AG04450 (cell line): Measurements from ENCODE around the gene FGR. TPM values are rescaled to one million over a fixed set of nuclear protein-coding genes. Genes with fewer than 3 reads are reported as not detected.

ENCODE experiments used
- CTCF ChIA-PET: fragments of 300-600, 350-600 bp; formaldehyde crosslinking; extraction: SDS; loops from one replicate; lab custom pipeline; 2022; ENCODE audit warnings: antibody characterized with exemption, inconsistent platforms; lab: Charles Lee
- POLR2A ChIA-PET: fragments of 350-600 bp; formaldehyde crosslinking; extraction: SDS; loops from one replicate; lab custom pipeline; 2021; ENCODE audit warnings: antibody characterized with exemption, inconsistent platforms; lab: Yijun Ruan, JAX
- DNase-seq: peaks from one replicate; pipeline ENCODE4 v3.0.0-alpha.2; 2011; ENCODE audit warnings: low read depth, low spot score
- H3K27ac ChIP-seq: one replicate; pipeline ENCODE4 v1.5.1; 2012; ENCODE audit warnings: low read depth, low read length, control low read depth
- H3K27me3 ChIP-seq: one replicate; pipeline ENCODE4 v1.6.0; 2012; ENCODE audit warnings: low read length; ENCODE audit not compliant: control insufficient read depth, insufficient read depth
- H3K4me3 ChIP-seq: 2 replicates; pipeline ENCODE4 v1.5.1; 2011; ENCODE audit warnings: mild to moderate bottlenecking, low read depth, low read length, control low read depth
- H3K9me3 ChIP-seq: 2 replicates; pipeline ENCODE4 v1.5.1; 2012; ENCODE audit warnings: low read length; ENCODE audit not compliant: control insufficient read depth, insufficient read depth
- polyA plus RNA-seq: library from polyadenylated mRNA; depleted of rRNA; stranded (reverse); fragments of >200 nt; gene quantifications from 2 replicates; pipeline ENCODE4 v1.2.3, GENCODE V29; 2011
- TF ChIP-seq, protein P1 (sequence below): IDR thresholded peaks from 2 replicates; pipeline ENCODE4 v1.5.1; 2011; ENCODE audit warnings: low read depth, low read length, control low read depth, inconsistent platforms

The FGR gene
- polyA plus RNA-seq, 1 experiment, result not detected

DNA sequence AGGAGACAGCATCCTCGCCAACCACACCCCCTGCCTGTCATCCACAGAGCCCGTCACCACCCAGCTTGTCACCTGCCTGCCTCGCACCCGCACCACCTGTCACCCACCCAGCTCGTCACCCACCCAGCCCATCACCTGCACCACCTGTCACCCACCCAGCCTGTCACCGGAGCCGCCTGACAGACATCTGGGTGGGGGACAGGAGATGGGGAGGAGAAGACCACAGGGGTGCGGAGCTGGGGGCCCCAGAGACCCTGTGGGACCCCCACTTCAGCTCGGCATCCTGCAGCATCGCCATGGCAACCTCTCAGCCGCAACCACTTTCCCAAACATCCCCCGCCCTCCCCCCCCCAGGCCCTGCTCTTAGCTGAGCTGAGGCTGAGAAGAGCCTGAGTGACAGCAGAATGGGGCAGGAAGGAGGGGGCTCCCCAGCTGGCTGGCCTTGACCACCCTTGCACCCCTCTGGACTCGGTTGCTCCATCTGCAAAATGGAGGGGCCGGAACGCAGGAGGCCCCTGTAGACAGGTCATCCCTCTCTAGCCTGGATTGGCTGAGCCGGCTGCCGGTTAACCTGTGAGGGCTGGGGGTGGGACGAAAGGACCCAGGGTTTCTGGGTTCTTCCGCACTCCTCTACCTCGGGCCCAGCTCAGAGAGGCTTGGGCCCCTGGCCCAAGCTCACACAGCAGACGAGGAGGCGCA is 42.6 kb downstream of the FGR start:
- H3K27ac ChIP-seq, result no peak overlapping the region
- ChIA-PET CTCF (interaction anchor here (0.7 to 3.6 kb wide), 3 partner anchors 24 to 77 kb away, joined by 3 to 19 read pairs (median 3); no protein-coding TSS in a partner anchor), POLR2A (interaction anchor here (0.5 kb wide), 1 partner anchor 9 kb away, joined by 3 read pairs; no protein-coding TSS in a partner anchor)
- H3K27me3 ChIP-seq, result no peaks in the 10 kb centered on the region
- no peak for DNase-seq
- no peak overlapping the region for H3K4me3 ChIP-seq
- TF ChIP-seq, protein P1, sequence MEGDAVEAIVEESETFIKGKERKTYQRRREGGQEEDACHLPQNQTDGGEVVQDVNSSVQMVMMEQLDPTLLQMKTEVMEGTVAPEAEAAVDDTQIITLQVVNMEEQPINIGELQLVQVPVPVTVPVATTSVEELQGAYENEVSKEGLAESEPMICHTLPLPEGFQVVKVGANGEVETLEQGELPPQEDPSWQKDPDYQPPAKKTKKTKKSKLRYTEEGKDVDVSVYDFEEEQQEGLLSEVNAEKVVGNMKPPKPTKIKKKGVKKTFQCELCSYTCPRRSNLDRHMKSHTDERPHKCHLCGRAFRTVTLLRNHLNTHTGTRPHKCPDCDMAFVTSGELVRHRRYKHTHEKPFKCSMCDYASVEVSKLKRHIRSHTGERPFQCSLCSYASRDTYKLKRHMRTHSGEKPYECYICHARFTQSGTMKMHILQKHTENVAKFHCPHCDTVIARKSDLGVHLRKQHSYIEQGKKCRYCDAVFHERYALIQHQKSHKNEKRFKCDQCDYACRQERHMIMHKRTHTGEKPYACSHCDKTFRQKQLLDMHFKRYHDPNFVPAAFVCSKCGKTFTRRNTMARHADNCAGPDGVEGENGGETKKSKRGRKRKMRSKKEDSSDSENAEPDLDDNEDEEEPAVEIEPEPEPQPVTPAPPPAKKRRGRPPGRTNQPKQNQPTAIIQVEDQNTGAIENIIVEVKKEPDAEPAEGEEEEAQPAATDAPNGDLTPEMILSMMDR, result no peak
- H3K9me3 ChIP-seq, result no peaks in the 10 kb centered on the region; the same call in 1 of the 2 replicates

DNA sequence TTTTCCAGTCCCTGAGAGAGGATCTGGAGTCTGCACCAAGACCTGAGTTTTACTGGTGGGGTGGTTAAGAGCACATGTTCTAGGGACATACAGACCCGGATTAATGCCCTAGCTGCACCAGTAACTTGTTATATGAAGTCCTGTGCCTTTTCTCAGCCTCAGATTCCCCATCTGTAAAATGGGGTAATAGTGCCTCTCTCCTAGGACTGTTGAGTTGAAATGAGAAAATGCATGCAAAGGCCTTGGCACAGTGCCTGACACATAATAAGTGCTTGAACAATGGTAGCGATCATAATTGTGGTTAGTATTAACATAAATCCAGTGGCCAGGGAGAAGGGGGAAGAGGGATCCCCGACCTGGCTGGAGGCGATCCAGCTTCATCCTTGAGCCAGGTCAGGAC is 43.4 kb downstream of the FGR start:
- TF ChIP-seq, protein P1, result no peak
- H3K9me3 ChIP-seq, result no peaks in the 10 kb centered on the region; the same call in 1 of the 2 replicates
- no peak overlapping the region for H3K4me3 ChIP-seq
- ChIA-PET POLR2A (interaction anchor here (0.5 kb wide), 1 partner anchor 8 kb away, joined by 3 read pairs; no protein-coding TSS in a partner anchor), CTCF (interaction anchor here (0.7 to 3.6 kb wide), 2 partner anchors 23 to 35 kb away, joined by 3 to 19 read pairs; no protein-coding TSS in a partner anchor)
- no peak for DNase-seq
- H3K27ac ChIP-seq, result no peak overlapping the region
- H3K27me3 ChIP-seq, result no peaks in the 10 kb centered on the region

DNA sequence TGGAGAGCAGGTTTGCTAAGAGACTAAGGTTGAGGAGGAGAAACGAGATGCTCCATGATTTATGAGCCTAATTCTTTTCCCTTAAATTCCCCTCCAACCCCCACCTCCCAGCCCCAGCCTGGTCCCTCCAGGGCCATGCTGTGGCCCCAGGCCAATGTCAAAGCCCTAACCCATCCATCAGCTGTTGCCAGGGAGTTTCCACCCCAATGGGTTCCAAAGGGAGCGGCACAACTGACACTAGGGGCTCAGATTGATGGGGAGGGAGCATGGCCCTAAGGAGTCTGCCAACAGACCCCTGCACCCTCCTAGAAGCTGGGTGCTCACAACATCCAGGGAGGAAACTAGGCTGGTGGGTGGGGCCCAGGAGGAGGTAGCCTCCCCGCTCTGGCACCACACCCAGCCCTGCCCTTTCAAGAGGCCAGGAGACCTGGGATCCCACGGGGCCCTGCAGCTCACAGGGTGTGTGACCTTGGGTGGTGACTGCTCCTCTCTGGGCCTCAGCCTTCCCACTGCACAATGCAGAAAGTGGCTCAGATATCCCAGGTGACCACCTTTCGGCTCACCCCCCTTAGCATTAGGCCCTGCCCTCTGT is 44.0 kb downstream of the FGR start:
- ChIA-PET CTCF (interaction anchor here (1.1 to 3.6 kb wide), 2 partner anchors 14 to 34 kb away, joined by 3 to 19 read pairs; no protein-coding TSS in a partner anchor), POLR2A (interaction anchor here (0.6 kb wide), 1 partner anchor 135 kb away, joined by 5 read pairs; the partner anchor contains the start of gene FAM76A)
- DNase-seq, result no peak
- H3K4me3 ChIP-seq, result no peak overlapping the region
- H3K9me3 ChIP-seq, result no peaks in the 10 kb centered on the region; the same call in 1 of the 2 replicates
- H3K27ac ChIP-seq, result no peak overlapping the region
- TF ChIP-seq, protein P1, result no peak
- H3K27me3 ChIP-seq, result no peaks in the 10 kb centered on the region

DNA sequence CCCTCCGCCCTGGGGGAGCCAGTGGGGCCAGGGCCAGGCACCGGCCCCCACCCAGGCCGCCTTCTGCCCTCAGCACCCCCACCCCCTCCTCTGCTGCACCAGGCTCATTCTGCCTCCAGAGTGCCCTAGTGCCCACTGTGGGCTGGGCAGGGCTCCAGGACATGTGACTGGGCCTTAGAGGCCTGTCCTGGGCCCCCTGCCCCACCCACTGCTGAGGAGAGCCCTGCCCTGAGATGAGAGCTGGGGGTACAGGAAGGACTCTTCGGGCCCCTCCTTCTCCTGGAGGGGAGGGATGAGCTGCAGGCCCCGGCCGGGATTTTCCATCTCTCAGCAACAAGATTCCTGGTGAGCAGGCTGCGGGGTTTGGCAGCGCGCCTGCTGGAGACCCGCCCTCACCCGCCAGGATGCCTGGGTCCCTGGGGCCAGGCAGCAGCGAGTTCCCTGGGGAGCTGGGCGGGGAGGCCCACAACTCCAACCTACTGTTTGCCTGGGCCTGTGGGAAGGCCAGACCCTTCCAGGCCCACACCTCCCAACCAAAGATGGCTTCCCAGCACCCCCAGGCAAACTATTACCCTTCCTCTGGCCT is 45.1 kb downstream of the FGR start:
- H3K9me3 ChIP-seq, result no peaks in the 10 kb centered on the region; the same call in 1 of the 2 replicates
- H3K27me3 ChIP-seq, result no peaks in the 10 kb centered on the region
- H3K4me3 ChIP-seq, result no peak overlapping the region
- TF ChIP-seq, protein P1, result no peak
- peak overlapping the region; percentile 31 for H3K27ac ChIP-seq
- POLR2A ChIA-PET, result interaction anchor here (0.6 kb wide), 2 partner anchors 14 to 30 kb away, joined by 4 read pairs; partner anchors contain the start of gene AHDC1
- no peak for DNase-seq
- CTCF ChIA-PET, result interaction anchor here (0.8 to 3.6 kb wide), 3 partner anchors 15 to 33 kb away, joined by 3 to 19 read pairs (median 3); no protein-coding TSS in a partner anchor
